Measurements from ENCODE around the gene CCDC30.

Gene CCDC30

DNA sequence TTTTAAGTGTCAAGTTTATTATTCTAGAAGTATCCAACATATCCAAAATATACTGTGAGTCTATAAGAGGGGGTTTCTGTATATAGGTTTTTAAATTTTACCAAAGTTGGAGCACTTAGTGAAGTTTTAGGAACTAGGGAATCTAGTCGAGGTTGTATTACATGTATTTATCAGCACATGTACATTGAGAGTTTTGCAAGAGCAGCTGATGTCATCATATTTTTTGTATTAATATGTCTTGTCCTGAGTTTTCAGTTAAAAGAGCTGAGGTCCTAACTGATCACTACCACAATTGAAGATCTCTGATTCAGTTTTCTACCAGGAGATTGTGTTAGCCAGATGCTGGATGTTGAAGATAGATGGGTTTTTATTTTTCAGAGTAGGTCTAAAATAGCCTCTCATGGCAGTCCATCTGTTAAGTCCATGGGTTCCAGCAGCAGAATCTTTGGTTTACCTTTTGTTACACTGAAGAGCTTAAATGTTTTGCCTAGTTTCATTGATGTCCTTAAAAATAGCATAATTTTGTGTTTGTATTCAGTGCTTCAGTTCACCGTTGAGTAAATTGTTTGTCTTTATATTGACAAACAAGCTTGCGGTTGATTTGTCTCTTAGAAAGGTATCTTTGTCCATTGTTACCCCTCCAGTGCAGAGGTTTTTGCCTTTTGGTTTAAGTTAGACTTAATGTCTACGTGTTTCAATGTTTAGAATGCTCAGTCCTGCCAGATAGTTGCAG, 235.2 kb downstream of the CCDC30 start:
- DNase-seq = no peak

DNA sequence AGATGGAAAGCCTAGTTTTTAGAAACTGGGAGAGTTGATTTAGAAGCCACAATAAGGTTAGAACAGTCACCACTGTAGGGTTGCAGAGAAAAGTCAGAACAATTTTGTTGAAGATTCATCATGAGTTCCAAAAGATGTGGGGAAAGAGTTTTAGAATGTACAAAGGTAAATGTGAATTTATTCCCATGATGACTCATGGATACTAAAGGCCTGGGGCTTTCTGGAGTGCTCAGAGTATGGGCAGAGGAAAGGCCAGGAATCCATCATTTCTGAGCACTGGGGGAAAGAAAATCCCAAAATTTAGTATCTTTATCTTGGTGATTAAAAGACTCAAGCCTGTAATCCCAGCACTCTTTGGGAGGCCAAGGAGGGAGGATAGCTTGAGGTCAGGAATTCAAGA, 236.9 kb downstream of the CCDC30 start:
- DNase-seq = no peak

DNA sequence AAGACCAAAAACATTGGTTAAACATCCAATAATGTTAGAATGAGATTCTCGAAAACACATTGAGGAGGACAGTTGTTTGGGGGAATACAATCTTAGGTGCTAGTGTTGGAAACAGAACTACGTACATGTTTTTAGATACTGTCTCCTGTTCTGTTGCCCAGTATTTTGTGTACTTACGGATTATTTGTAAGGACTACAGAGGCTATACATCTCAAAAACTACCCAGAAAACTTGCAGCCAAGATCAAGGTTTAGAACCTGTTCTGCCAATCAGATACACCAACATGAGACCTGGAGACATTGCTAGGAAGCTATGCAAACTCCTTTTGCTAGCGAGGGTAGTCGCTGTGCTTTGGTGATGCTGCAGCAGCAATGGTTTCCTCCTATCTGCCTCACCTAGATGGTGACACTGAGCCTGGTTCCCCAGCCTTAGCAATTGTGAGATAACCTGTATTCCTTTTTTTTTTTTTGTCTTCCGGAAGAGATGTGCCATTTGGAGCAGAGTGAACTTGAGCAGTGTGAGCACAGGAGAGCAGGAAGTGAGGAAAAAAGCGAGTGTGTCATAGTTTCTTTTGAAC, 240.9 kb downstream of the CCDC30 start:
- no peak for DNase-seq

Data from islet precursor cell (in vitro differentiated cells).